HepG2 (cell line): ENCODE results near the gene SNAI3. TPM values are rescaled to one million over a fixed set of nuclear protein-coding genes. Genes with fewer than 3 reads are reported as not detected.

ENCODE experiments used
- ATAC-seq: fragments of 200-7000 bp; cut with Tn5 transposase; 3 replicates; pipeline ENCODE4 v1.9.1; 2020; ENCODE audit warnings: mild to moderate bottlenecking, moderate library complexity
- BruUV-seq: library from RNA; stranded (reverse); fragments of 400-500 nt; replicated peaks from 2 replicates; lab custom pipeline; 2021; lab: Mats Ljungman, UMichigan
- CTCF ChIA-PET: fragments of 300-600 bp; formaldehyde crosslinking; extraction: SDS; loops from one replicate; lab custom pipeline; 2021; ENCODE audit warnings: low total read pairs, inconsistent platforms, low intra/inter-chr PET ratio; lab: Yijun Ruan, JAX
- POLR2A ChIA-PET: fragments of 350-600 bp; sonication (Branson Sonifier 250); formaldehyde crosslinking; loops from one replicate; lab custom pipeline; 2020; ENCODE audit warnings: antibody characterized with exemption, inconsistent platforms; lab: Yijun Ruan, JAX
- DNase-seq: peaks from one replicate; pipeline ENCODE4 v3.0.0-alpha.2; 2015; ENCODE audit warnings: low spot score
- FAIRE-seq: peaks from 3 replicates; lab custom pipeline; 2011; peaks lifted over from hg19 to GRCh38; lab: Jason Lieb, UNC
- H2AFZ ChIP-seq: one replicate; pipeline ENCODE4 v1.6.1; 2011; ENCODE audit warnings: low read length, inconsistent platforms
- H3K27ac ChIP-seq: fragments of 300-600 bp; 3 replicates; pipeline ENCODE4 v1.8.0; 2011; ENCODE audit warnings: mixed run types, mild to moderate bottlenecking, mixed read lengths, low read length, inconsistent platforms; ENCODE audit not compliant: insufficient read depth; ENCODE audit errors: extremely low read length
- H3K27me3 ChIP-seq, 2 experiments: fragments of 200-600 bp in 1 of 2; 2 replicates in 1 of 2; 3 replicates in 1 of 2; pipeline versions ENCODE4 v1.6.0 to v1.8.0; 2011; ENCODE audit warnings: low read length in 2 of 2, mild to moderate bottlenecking in 2 of 2, moderate library complexity in 2 of 2, inconsistent platforms in 1 of 2; ENCODE audit not compliant: insufficient read depth in 2 of 2, control insufficient read depth in 1 of 2
- H3K36me3 ChIP-seq, 2 experiments: fragments of 200-600 bp in 1 of 2; replicated peaks in 1 of 2; 2 replicates in 1 of 2; 3 replicates in 1 of 2; pipeline versions ENCODE4 v1.5.1 to v1.8.0; 2011; ENCODE audit warnings: low read length in 2 of 2, inconsistent platforms in 1 of 2; ENCODE audit not compliant: insufficient read depth in 2 of 2, control insufficient read depth in 1 of 2
- H3K4me1 ChIP-seq: 2 replicates; pipeline ENCODE4 v1.5.1; 2012; ENCODE audit warnings: low read length, inconsistent platforms; ENCODE audit not compliant: insufficient read depth
- H3K4me2 ChIP-seq: 2 replicates; pipeline ENCODE4 v1.6.0; 2011; ENCODE audit warnings: low read depth, low read length, inconsistent platforms
- H3K4me3 ChIP-seq, 3 experiments: fragments of 200-600 bp in 1 of 3; sonication (generic), shearing (Covaris generic) in 1 of 3; replicated peaks in 1 of 3; 2 replicates each; pipeline ENCODE4 v1.5.1; 2011 to 2016; ENCODE audit warnings: low read length in 3 of 3, inconsistent platforms in 2 of 3, low read depth in 2 of 3, mild to moderate bottlenecking in 2 of 3, control low read depth in 1 of 3, mixed read lengths in 1 of 3; ENCODE audit not compliant: insufficient read depth in 1 of 3
- H3K79me2 ChIP-seq: one replicate; pipeline ENCODE4 v1.6.1; 2011; ENCODE audit warnings: low read length, inconsistent platforms; ENCODE audit not compliant: insufficient read depth
- H3K9ac ChIP-seq: 2 replicates; pipeline ENCODE4 v1.6.0; 2011; ENCODE audit warnings: mild to moderate bottlenecking, low read depth, low read length, inconsistent platforms; ENCODE audit not compliant: insufficient read depth
- H3K9me3 ChIP-seq: 2 replicates; pipeline ENCODE4 v1.5.1; 2012; ENCODE audit warnings: mild to moderate bottlenecking, low read length
- H4K20me1 ChIP-seq: 2 replicates; pipeline ENCODE4 v1.6.0; 2011; ENCODE audit warnings: inconsistent platforms, mild to moderate bottlenecking, low read length, moderate library complexity; ENCODE audit not compliant: insufficient read depth
- DDIT3 ChIP-seq: sonication (generic); formaldehyde crosslinking; IDR thresholded peaks from 2 replicates; pipeline ENCODE4 v1.4.0; 2020; ENCODE audit warnings: mild to moderate bottlenecking, missing genetic modification reagents
- DMAP1 ChIP-seq: IDR thresholded peaks from 2 replicates; pipeline ENCODE4 v1.6.1; 2016
- FIP1L1 ChIP-seq: fragments of 200-400 bp; formaldehyde crosslinking; IDR thresholded peaks from 2 replicates; pipeline ENCODE4 v1.6.1; 2018; ENCODE audit warnings: low read depth, mild to moderate bottlenecking, low read length, moderate library complexity, borderline replicate concordance; ENCODE audit not compliant: insufficient read depth
- FOSL2 ChIP-seq: sonication (generic); formaldehyde crosslinking; IDR thresholded peaks from 2 replicates; pipeline ENCODE4 v1.4.0; 2020; ENCODE audit warnings: missing genetic modification reagents
- HMGA1 ChIP-seq: sonication (generic); formaldehyde crosslinking; conservative IDR thresholded peaks from 2 replicates; pipeline ENCODE4 v1.4.0; 2020; ENCODE audit warnings: missing genetic modification reagents
- KAT8 ChIP-seq: IDR thresholded peaks from 2 replicates; pipeline ENCODE4 v1.6.1; 2016; ENCODE audit warnings: missing genetic modification reagents, missing compliant biosample characterization
- KDM5B ChIP-seq: sonication (generic); formaldehyde crosslinking; IDR thresholded peaks from 2 replicates; pipeline ENCODE4 v1.4.0; 2020; ENCODE audit warnings: missing genetic modification reagents, mild to moderate bottlenecking, borderline replicate concordance
- NFIB ChIP-seq: sonication (generic); formaldehyde crosslinking; IDR thresholded peaks from 2 replicates; pipeline ENCODE4 v1.9.0; 2021; ENCODE audit warnings: missing genetic modification reagents, mild to moderate bottlenecking, borderline replicate concordance
- TSC22D2 ChIP-seq: sonication (generic); formaldehyde crosslinking; IDR thresholded peaks from 2 replicates; pipeline ENCODE4 v1.5.1; 2020; ENCODE audit warnings: missing genetic modification reagents, mild to moderate bottlenecking, borderline replicate concordance
- ZBED4 ChIP-seq: sonication (generic); formaldehyde crosslinking; IDR thresholded peaks from 2 replicates; pipeline ENCODE4 v1.4.0; 2020; ENCODE audit warnings: missing genetic modification reagents, borderline replicate concordance
- ZBTB1 ChIP-seq: sonication (generic); formaldehyde crosslinking; IDR thresholded peaks from 2 replicates; pipeline ENCODE4 v1.4.0; 2020; ENCODE audit warnings: missing genetic modification reagents, borderline replicate concordance
- ZBTB10 ChIP-seq: sonication (generic); formaldehyde crosslinking; IDR thresholded peaks from 2 replicates; pipeline ENCODE4 v1.4.0; 2020; ENCODE audit warnings: missing genetic modification reagents, borderline replicate concordance
- ZNF282 ChIP-seq: fragments of 450-650 bp; IDR thresholded peaks from 2 replicates; pipeline ENCODE4 v1.6.1; 2018; ENCODE audit not compliant: partially characterized antibody
- ZNF329 ChIP-seq: sonication (generic); formaldehyde crosslinking; IDR thresholded peaks from 2 replicates; pipeline ENCODE4 v1.9.0; 2021; ENCODE audit warnings: low read depth, mild to moderate bottlenecking, missing genetic modification reagents
- ZNF546 ChIP-seq: sonication (generic); formaldehyde crosslinking; conservative IDR thresholded peaks from 2 replicates; pipeline ENCODE4 v1.8.1; 2023; ENCODE audit warnings: mild to moderate bottlenecking, missing genetic modification reagents
- ZNF616 ChIP-seq: sonication (generic); formaldehyde crosslinking; IDR thresholded peaks from 2 replicates; pipeline ENCODE4 v1.5.0; 2020; ENCODE audit warnings: low read depth, mild to moderate bottlenecking, missing genetic modification reagents
- ZNF704 ChIP-seq: sonication (generic); formaldehyde crosslinking; IDR thresholded peaks from 2 replicates; pipeline ENCODE4 v1.8.1; 2023; ENCODE audit warnings: mild to moderate bottlenecking, inconsistent platforms, moderate library complexity, missing genetic modification reagents, borderline replicate concordance
- ZNF891 ChIP-seq: sonication (generic); formaldehyde crosslinking; IDR thresholded peaks from 2 replicates; pipeline ENCODE4 v1.5.0; 2020; ENCODE audit warnings: mild to moderate bottlenecking, missing genetic modification reagents
- WGBS: methylation state at CpG from one replicate; pipeline ENCODE4 v1.1.6; 2017; ENCODE audit warnings: low lambda C conversion rate; 5-methylcytosine and 5-hydroxymethylcytosine counted together
- in situ Hi-C: cut with HindIII; loops from 2 replicates; pipeline ENCODE4 v1.10.0; 2017; ENCODE audit warnings: low pct_unique_long_range_greater_than_20kb; ENCODE audit not compliant: extremely low pct_ligation_motif_present
- intact Hi-C: fragments of 100-400 bp; cut with micrococcal nuclease; formaldehyde crosslinking; loops from one replicate; pipeline ENCODE4 v1.10.0; 2022; ENCODE audit not compliant: unreplicated experiment
- polyA plus RNA-seq, 8 experiments: library from polyadenylated mRNA; depleted of rRNA in 3 of 8; stranded (reverse) in 7 of 8; unstranded in 1 of 8; fragments of >200 nt; fragmentation: Illumina TruSeq in 4 of 8; extraction: Trizol in 4 of 8; gene quantifications; 2 replicates each; pipeline versions ENCODE4 v1.2.1 to v1.2.3, GENCODE V29; 2011 to 2016; ENCODE audit warnings: low read depth in 4 of 8, missing spikeins in 1 of 8, mixed read lengths in 1 of 8; ENCODE audit not compliant: insufficient read depth in 1 of 8
- total RNA-seq, 5 experiments: library from RNA; depleted of rRNA; stranded (reverse); fragments of >200 nt; fragmentation: Illumina TruSeq; extraction: Trizol; gene quantifications; 2 replicates each; pipeline ENCODE4 v1.2.3, GENCODE V29; 2016; ENCODE audit warnings: low read depth in 1 of 5

The SNAI3 gene
- total and polyA plus RNA-seq, 2 of the 13 experiments (the other 11 are each of a cell fraction or from before 2014, with no cell fraction given): 0.09 to 0.18 TPM

- DNase-seq: no peak
- in situ Hi-C loops: no loop called here
- H3K27ac ChIP-seq: no peak overlapping the region
- intact Hi-C loops: no loop called here
- CTCF ChIA-PET: no interaction called here
- peaks cover 43% of the 10 kb centered on the region for H3K4me1 ChIP-seq
- no peak for FAIRE-seq
- no peak overlapping the region for H2AFZ ChIP-seq
- peak; percentile 27 for ATAC-seq
- peak overlapping the region in 1 of 3 experiments; percentile 76; a peak in 1 of 6 replicates for H3K4me3 ChIP-seq
- H3K4me2 ChIP-seq: peak overlapping the region; percentile 91
- BruUV-seq: no TSS peak
- POLR2A ChIA-PET: interaction anchor here (1.0 to 2.6 kb wide), 6 partner anchors 13 to 27 kb away, joined by 3 to 11 read pairs (median 3); partner anchors contain the start of gene MVD
- peaks cover 3% of the 10 kb centered on the region; the same call in 1 of the 2 replicates for H4K20me1 ChIP-seq
- WGBS: 0% methylated on average over 6 of the region's 10 CpGs
- H3K27me3 ChIP-seq: peaks cover 26 to 81% of the 10 kb centered on the region in 2 experiments
- H3K9me3 ChIP-seq: no peaks in the 10 kb centered on the region
- no peaks in the 10 kb centered on the region for H3K79me2 ChIP-seq
- no peak overlapping the region for H3K9ac ChIP-seq
- H3K36me3 ChIP-seq: no peaks in the 10 kb centered on the region
- TF ChIP-seq ZBTB1 (CRISPR knock-in tag) (no peak), FOSL2 (no peak), ZNF704 (CRISPR knock-in tag) (no peak), ZBED4 (no peak), ZNF329 (CRISPR knock-in tag) (no peak), DDIT3 (CRISPR knock-in tag) (no peak), KDM5B (CRISPR knock-in tag) (no peak), NFIB (no peak), ZNF616 (CRISPR knock-in tag) (0 out of 2 replicates have a peak, but pooled peaks have one; percentile 74), HMGA1 (CRISPR knock-in tag) (no peak), ZNF546 (CRISPR knock-in tag) (no peak), DMAP1 (CRISPR knock-in tag) (no peak), KAT8 (no peak), TSC22D2 (CRISPR knock-in tag) (no peak), ZBTB10 (CRISPR knock-in tag) (no peak), ZNF891 (CRISPR knock-in tag) (no peak), FIP1L1 (no peak), ZNF282 (no peak)
Measured at GRCh38 chr16:88687254-88687576, 908 bp upstream of the SNAI3 start.
